GM12892 (cell line): ENCODE data around the gene ZNF319.

Experiments used
- POLR2A ChIP-seq: IDR thresholded peaks from 2 replicates; pipeline ENCODE4 v1.6.1; 2011; ENCODE audit warnings: low read depth, low read length, control low read depth
- POLR2AphosphoS5 ChIP-seq: IDR thresholded peaks from 2 replicates; pipeline ENCODE4 v1.6.1; 2011; ENCODE audit warnings: low read depth, low read length, control low read depth
- TAF1 ChIP-seq: IDR thresholded peaks from 2 replicates; pipeline ENCODE4 v1.6.1; 2011; ENCODE audit warnings: low read depth, mild to moderate bottlenecking, control low read depth, low read length, borderline replicate concordance

- TF ChIP-seq POLR2AphosphoS5 (no peak), POLR2A (no peak), TAF1 (no peak)
Measured at GRCh38 chr16:58042001-58042885, 41.8 kb upstream of the ZNF319 start.
